Endothelial cell of hepatic sinusoid (primary cell): ENCODE measurements around the gene SLC22A4.

Source experiments
- in situ Hi-C: cut with HindIII; loops from 2 replicates; pipeline ENCODE4 v1.10.0; 2017; ENCODE audit warnings: low sequenced_read_pairs

Gene SLC22A4

GRCh38 chr5:132323202-132323601 lies 29.0 kb downstream of the SLC22A4 start:
- in situ Hi-C loops, result no loop called here

- in situ Hi-C loops, result no loop called here
These were observed 31.5 kb downstream of the SLC22A4 start for GRCh38 chr5:132325691-132326090.

- in situ Hi-C loops, result no loop called here
These were observed 33.2 kb downstream of the SLC22A4 start for GRCh38 chr5:132327252-132327955.

GRCh38 chr5:132334812-132335211 lies 40.6 kb downstream of the SLC22A4 start:
- in situ Hi-C loops, result no loop called here

- in situ Hi-C loops, result no loop called here
These were observed 41.2 kb downstream of the SLC22A4 start for GRCh38 chr5:132335402-132335801.

- in situ Hi-C loops, result no loop called here
These were observed 45.3 kb downstream of the SLC22A4 start for GRCh38 chr5:132339502-132339901.

- in situ Hi-C loops, result no loop called here
These were observed 48.3 kb downstream of the SLC22A4 start for GRCh38 chr5:132342291-132343180.

GRCh38 chr5:132344775-132345514 lies 50.8 kb downstream of the SLC22A4 start:
- in situ Hi-C loops, result no loop called here

- in situ Hi-C loops, result no loop called here
These were observed 59.3 kb downstream of the SLC22A4 start for GRCh38 chr5:132353486-132353995.

- in situ Hi-C loops, result no loop called here
These were observed 60.4 kb downstream of the SLC22A4 start for GRCh38 chr5:132354381-132355139.

GRCh38 chr5:132355140-132355765 lies 61.1 kb downstream of the SLC22A4 start:
- in situ Hi-C loops, result no loop called here

GRCh38 chr5:132358775-132359174 lies 64.6 kb downstream of the SLC22A4 start:
- in situ Hi-C loops, result no loop called here

GRCh38 chr5:132362086-132362485 lies 67.9 kb downstream of the SLC22A4 start:
- in situ Hi-C loops, result no loop called here

GRCh38 chr5:132363431-132364112 lies 69.4 kb downstream of the SLC22A4 start:
- in situ Hi-C loops, result no loop called here

- in situ Hi-C loops, result no loop called here
These were observed 70.1 kb downstream of the SLC22A4 start for GRCh38 chr5:132364319-132364718.

GRCh38 chr5:132365213-132365612 lies 71.0 kb downstream of the SLC22A4 start:
- in situ Hi-C loops, result loop anchor here (5.0 kb wide), 1 partner anchor 103 kb away; no protein-coding TSS in a partner anchor

- in situ Hi-C loops, result loop anchor here (5.0 kb wide), 1 partner anchor 106 kb away; no protein-coding TSS in a partner anchor
These were observed 74.0 kb downstream of the SLC22A4 start for GRCh38 chr5:132368186-132368585.

- in situ Hi-C loops, result loop anchor here (5.0 kb wide), 1 partner anchor 107 kb away; no protein-coding TSS in a partner anchor
These were observed 74.8 kb downstream of the SLC22A4 start for GRCh38 chr5:132369007-132369473.
